NCI-H2107 treated with DMSO at 0.1 percent for 48 hours (cell line): Measurements from ENCODE around the gene ZNF853.
"Not testable (repeated sequence)": the region's sequence is repeated elsewhere in the genome, so short reads cannot be mapped to it uniquely, and the experiment has no call there.

Source experiments
- DNase-seq: peaks from one replicate; lab custom pipeline; 2025; ENCODE audit not compliant: unreplicated experiment; lab: John Stamatoyannopoulos, UW

Gene ZNF853

DNA sequence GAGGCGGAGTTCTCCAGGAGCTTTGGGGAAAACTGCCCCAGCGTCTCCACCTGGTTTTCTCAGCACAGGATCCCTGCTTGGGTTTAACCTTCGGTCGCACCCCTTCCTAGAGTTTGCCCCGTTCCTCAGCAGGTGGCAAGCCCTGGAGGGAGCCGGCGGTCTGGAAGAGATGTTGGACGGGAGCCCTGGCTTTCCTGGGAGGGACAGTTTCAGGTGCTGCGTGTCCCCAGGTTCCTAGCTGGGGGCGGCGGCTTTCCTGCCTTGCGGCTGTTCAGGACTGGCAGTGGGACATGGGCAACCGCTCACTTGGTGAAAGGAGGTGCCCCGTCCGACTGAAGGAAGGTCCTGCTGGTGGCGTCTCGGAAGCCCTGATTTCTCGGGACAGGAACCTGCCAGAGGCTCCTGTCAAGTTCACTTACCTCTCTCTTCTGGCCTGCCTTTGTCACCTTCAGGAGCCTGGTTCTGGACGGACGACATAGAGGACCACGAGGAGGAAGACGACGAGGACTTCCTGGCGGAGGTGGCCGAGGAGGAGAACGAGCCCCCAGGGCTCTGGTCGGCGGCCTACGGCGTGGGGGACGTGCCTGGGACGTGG is 36.5 kb downstream of the ZNF853 start:
- no peak for DNase-seq

DNA sequence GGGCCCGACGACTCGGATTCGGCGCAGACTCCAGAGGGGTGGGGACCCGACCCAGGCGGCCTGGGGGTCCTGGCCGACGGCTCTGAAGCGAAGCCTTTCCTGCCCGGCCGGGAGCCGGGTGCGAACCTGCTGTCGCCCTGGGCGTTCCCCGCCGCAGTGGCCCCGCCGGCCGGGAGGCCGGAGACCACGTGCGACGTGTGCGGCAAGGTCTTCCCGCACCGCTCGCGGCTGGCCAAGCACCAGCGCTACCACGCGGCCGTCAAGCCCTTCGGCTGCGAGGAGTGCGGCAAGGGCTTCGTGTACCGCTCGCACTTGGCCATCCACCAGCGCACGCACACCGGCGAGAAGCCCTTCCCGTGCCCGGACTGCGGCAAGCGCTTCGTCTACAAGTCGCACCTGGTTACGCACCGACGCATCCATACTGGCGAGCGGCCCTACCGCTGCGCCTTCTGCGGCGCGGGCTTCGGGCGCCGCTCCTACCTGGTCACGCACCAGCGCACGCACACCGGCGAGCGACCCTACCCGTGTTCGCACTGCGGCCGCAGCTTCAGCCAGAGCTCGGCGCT is 37.1 kb downstream of the ZNF853 start:
- no peak for DNase-seq

DNA sequence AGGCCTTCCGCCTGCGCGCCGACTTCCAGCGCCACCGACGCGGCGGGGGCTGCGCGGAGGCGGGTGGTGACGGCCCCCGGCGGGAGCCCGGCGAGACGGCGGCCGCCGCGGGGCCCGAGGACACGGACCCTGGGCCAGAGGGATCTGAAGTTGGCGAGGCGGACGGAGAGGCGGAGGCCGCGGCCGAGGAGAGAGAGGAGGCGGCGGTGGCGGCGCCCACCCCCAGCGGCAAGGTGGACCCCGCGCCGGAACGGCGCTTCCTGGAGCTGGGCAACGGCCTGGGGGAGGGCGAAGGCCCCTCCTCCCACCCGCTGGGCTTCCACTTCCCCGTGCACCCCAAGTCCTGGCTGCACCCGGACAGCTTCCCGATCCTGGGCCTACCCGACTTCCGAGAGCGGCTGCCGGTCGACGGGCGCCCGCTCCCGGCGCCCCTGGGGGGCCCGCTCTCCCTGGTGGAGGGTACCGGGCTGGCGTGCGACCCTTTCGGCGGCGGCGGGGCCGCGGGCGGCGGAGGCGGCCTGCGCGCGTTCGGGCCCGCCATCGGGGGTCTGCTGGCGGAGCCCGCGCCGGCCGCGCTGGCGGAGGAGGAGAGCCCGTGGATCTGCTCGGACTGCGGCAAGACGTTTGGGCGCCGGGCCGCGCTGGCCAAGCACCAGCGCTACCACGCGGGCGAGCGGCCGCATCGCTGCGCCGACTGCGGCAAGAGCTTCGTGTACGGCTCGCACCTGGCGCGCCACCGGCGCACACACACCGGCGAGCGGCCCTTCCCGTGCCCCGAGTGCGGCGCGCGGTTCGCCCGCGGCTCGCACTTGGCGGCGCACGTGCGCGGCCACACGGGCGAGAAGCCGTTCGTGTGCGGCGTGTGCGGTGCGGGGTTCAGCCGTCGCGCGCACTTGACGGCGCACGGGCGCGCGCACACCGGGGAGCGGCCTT is 37.9 kb downstream of the ZNF853 start:
- DNase-seq: no peak

DNA sequence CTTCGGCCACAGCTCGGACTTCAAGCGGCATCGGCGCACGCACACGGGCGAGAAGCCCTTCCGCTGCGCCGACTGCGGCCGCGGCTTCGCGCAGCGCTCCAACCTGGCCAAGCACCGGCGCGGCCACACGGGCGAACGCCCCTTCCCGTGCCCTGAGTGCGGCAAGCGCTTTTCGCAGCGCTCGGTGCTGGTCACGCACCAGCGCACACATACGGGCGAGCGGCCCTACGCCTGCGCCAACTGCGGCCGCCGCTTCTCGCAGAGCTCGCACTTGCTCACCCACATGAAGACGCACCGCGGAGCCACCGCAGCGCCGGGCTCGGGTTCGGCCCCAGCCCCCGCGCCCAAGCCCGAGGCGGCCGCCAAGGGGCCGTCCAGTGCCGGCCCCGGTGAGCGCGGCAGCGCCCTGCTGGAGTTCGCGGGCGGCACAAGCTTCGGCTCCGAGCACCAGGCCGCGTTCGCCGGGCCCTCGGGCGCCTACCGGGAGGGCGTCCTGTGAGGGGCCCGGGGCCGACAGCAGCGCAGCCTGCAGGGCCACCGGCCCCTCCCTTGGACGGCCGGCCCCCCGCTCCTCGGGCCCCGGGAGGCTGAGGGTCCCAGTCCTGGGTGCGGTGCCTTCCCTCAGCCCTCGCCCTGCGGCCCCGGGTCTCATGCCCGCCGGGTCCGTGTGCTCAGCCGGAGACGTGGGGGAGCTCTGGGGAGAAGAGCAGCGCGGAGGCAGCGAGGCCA is 38.9 kb downstream of the ZNF853 start:
- DNase-seq: no peak

DNA sequence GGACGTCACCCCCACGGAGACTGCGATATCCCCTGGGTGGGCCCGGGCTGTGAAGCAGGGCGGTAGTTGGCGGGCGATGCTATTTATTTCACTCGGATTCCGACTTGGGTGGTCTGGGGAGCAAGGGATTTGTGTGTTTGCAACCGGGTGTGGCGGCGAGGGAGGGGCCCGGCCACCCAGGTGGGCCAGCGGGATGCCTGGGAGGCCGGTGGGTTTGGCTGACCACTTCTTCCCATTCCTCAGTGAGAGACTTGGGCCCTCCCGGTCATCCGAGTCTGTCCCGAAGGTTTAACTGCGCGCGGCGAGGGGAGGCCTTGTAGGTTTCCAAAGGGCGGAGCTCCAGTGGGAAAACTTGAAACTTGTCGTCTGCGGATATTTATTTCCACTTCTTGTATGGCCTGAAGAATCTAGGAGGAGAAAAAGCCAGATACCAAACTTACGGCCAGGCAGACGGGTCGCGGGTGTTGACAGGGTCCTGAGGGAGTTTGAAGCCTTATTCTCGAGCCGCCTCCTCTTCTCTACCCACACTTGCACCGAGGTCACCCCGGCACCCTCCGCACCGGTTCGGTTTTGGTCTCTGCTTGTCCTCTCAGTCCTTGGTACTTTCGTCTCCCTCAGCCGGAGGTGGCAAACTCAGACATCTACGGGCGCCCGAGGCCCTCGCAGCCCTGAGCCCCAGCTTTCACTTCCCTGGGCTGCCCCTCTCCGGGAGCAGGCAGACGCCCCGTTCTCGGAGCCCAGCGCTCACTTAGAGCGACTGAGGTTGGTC is 39.6 kb downstream of the ZNF853 start:
- no peak for DNase-seq

DNA sequence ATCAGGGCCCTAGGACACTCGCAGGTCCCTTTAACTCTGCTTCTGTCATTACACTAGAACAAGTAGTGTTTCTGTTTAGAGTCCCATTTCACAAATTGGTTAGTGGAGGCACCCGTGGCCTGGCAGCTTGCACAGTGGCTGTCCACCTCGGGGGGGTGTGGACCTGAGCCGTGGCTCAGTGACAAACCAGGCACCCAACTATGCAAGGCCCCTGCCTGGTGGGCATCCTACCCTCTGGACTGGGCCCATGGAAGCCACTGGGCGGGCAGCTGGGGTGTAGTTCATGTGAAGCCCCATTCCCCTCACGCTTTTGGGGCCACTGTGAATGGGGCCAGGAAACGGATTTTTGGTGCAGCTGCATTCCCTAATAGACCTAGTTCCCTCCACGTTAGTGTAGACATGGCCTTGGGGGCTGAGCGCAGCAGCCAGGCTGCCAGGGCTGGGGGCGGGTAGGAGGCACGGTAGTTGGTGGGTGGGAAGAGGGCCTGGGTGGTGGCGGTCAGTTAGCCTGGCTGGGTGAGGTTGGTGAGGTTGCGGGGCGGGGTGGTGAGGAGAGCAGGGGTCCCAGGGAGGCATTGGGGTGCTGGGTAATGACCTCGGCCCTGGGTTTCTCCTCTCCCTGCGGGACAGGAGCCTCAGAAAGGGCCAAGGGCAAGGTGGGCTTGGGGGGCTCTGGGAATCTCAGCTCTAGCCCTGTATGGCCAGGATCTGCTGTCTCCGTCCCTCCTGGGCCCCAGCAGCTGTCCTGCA is 40.4 kb downstream of the ZNF853 start:
- DNase-seq: no peak

DNA sequence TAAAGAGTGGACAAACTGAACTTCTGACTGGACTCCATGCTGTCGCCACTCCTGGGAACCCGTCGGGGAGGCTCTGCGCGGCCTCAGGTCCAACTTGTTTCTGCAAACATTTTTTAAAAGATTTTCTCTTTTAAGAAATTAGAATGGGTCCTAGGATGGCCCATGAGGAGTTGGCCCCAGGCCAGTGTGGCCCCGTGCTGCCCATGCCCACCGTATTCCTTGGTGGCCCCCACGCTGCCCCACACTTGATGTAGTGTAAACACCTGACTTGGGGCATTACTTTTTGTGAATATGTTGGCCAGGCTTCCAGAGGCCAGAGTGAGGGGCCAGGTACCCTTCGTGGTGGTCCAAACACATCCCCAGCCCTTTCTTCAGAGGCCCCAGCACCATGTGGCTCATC is 41.0 kb downstream of the ZNF853 start:
- DNase-seq: no peak

DNA sequence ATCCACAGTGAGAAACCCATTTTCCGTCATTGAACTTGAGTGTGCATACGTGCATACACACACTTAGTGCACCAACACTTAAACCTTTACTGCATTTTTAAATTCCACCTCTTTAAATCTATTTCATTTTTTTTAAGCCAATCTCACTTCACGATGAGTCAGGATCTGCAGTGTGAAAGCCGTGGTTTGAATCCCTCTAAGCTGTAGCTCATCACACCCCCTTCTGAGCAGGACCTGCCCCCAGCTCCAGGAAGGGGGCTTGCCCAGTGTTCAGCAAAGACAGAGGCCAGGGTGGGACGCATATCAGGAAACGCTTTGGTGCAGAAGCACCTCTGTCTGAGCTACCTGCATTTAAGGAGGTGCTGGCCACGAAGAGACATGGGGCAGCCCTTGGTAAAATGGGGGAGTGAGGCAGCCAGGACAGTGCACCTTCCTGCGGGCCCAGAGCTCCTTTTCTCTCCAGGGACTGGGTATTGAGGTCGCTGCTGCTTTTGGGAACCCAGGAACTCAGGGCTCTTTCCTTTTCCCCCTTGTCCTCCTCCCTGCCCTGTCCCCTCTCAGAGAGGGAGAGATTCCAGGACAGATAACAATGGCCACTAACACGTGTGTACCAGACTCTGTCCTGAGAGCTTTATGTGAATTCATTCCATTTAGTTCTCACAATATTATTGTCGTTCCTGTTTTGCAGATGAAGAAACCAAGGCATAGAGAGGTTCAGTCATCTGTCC is 43.4 kb downstream of the ZNF853 start:
- DNase-seq: no peak

DNA sequence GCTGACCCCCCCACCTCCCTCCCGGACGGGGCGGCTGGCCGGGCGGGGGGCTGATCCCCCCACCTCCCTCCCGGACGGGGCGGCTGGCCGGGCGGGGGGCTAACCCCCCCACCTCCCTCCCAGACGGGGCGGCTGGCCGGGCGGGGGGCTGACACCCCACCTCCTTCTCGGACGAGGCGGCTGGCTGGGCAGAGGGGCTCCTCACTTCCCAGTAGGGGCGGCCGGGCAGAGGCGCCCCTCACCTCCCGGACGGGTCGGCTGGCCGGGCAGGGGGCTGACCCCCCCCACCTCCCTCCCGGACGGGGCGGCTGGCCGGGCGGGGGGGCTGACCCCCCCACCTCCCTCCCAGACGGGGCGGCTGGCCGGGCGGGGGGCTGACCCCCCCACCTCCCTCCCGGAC is 55.4 kb downstream of the ZNF853 start:
- not testable (repeated sequence) for DNase-seq
